HG03442 (cell line): ENCODE results near the gene DCAF7.

Experiments
- ATAC-seq: cut with Tn5 transposase; IDR thresholded peaks from one replicate; pipeline ENCODE4 v1.9.1; 2021; ENCODE audit warnings: mild to moderate bottlenecking, moderate library complexity; ENCODE audit not compliant: unreplicated experiment

DCAF7 gene

GRCh38 chr17:63524051-63524450, 26.2 kb upstream of the DCAF7 start:
- ATAC-seq = no peak

DNA sequence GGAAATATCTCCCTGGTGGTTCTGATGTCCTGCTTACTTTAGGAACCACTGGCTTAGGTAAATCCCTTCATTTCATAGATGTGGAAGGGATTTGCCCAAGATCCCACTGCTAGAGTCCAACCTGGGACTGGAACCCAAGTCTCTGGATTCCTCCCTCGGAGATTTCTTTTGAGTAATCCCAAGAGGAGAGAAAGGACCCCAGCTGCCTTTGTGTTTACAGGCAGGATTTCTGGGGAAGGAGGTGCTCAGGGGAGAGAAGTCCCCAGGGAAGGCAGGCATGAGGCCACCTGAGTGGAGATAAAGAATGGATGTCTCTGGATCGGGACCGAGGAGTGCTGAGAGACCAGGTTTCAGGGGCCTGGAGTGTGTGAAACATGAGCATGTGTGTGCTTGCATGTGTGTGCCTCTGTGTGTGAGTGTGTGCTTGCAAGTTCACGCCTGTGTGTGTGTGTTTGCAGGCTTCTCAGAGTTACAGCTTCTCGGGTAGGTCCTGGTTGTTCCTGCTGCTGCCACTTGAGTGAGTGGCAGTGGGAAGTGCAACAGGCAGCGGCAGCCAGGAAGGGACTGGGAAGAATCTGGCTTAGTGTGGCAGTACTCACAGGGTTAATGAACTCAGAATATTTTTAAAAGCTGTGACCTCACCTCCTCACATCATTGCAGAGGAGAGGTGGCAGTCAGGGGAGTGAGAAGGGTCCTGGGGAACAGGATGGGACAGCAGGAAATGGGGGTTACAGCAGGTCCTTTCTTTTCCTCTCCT, 24.9 kb upstream of the DCAF7 start:
- ATAC-seq = no peak

DNA sequence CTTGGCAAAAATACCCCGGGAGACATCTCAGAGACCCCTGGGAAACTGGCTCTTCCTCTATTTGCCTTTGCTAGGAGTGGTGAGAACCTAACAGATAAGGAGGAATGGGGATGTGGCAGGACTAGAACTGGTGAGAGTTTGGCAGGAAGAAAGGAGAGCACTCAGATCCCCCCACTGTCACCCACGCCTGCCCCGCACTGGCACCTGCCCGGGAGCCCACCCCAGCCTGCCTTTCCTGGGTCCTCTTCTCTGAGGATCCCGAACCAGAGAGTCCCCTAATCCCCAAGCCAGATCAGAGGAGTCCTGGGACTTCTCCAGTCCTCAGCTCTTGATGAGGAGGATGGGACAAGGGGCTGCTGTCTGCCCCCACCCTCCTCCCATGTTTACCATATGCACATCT, 23.4 kb upstream of the DCAF7 start:
- no peak for ATAC-seq

- no peak for ATAC-seq
These were observed 22.1 kb upstream of the DCAF7 start for GRCh38 chr17:63528183-63528582.

GRCh38 chr17:63529711-63530556, 20.3 kb upstream of the DCAF7 start:
- ATAC-seq = no peak

- ATAC-seq = no peak
These were observed 19.7 kb upstream of the DCAF7 start for GRCh38 chr17:63530557-63531021.

DNA sequence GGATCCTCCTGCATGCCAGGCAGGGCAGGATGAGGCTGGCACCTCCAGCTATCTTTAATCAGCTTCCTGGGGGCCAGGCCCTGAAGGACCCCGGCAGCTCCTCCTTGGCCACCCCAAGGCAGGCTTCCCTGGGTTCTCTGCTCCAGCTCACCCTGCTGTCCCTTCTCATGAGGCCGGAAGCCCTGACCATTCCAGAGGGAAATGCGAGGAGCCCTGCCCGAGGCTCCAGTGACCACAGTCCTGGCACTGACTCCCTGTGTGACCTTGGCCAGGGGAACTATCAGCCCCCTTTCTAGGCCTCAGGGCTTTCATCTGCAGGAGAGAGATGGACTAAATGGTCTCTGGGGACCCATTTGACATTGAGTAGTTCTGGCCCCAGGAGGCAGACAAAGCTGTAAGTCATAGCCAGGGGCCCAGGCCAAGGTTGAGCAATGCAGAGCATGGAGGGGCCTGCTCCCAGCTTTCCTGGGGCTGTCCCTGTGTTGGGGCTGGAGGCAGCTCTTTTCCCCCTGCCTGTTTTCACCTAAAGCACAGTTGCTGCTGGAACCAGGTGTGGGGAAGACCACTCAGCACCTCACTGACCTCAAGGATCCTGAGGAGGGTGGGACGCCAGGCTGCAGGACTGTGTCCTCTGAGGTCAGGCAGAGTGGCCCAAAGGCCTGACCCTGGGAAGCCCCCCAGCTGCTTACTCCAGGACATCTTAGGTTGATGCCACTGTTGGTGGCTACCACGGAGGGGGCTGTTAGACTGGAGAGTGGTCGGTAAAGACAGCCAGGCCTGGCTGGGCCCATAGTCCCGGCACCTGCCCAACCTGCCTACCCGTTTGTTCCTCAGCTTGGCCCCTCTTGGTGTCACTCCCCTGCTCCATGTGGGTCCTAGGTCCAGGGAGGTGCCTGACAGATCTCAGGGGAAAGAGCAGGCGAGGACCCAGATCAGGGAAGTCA, 19.0 kb upstream of the DCAF7 start:
- no peak for ATAC-seq

DNA sequence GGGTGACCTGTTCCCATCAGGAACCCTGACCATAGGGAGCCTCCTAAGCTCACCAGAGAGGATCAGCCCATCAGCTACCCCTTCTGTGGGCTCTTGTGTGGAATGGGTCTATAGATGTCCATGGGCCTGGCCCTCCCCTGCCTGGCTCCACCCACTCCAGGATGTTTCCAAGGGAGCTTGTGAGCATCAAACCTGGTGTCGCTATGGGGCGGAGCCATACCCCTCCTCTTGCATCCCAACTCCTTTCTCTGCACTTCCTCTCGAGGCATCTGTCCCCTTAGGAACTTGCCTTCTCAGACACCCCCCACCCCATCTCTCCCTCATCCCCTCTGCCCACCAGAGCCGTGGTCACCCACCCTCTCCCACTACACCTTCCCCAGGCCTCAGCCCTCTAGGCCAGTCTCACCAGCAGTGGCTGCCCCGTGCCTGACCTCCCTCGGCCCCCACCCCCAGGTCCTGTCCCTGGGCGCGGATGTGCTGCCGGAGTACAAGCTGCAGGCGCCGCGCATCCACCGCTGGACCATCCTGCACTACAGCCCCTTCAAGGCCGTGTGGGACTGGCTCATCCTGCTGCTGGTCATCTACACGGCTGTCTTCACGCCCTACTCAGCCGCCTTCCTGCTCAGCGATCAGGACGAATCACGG, 16.7 kb upstream of the DCAF7 start:
- ATAC-seq = no peak

GRCh38 chr17:63534078-63534570, 16.2 kb upstream of the DCAF7 start:
- no peak for ATAC-seq

- ATAC-seq = no peak
These were observed 15.3 kb upstream of the DCAF7 start for GRCh38 chr17:63534816-63535455.

DNA sequence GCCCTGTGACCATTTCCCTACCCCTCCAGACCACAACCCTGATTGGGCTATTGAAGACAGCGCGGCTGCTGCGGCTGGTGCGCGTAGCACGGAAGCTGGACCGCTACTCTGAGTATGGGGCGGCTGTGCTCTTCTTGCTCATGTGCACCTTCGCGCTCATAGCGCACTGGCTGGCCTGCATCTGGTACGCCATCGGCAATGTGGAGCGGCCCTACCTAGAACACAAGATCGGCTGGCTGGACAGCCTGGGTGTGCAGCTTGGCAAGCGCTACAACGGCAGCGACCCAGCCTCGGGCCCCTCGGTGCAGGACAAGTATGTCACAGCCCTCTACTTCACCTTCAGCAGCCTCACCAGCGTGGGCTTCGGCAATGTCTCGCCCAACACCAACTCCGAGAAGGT, 14.6 kb upstream of the DCAF7 start:
- no peak for ATAC-seq

- no peak for ATAC-seq
These were observed 13.3 kb upstream of the DCAF7 start for GRCh38 chr17:63537001-63537400.

- ATAC-seq = no peak
These were observed 12.1 kb upstream of the DCAF7 start for GRCh38 chr17:63537991-63538692.

GRCh38 chr17:63538693-63539595, 11.3 kb upstream of the DCAF7 start:
- ATAC-seq = no peak

DNA sequence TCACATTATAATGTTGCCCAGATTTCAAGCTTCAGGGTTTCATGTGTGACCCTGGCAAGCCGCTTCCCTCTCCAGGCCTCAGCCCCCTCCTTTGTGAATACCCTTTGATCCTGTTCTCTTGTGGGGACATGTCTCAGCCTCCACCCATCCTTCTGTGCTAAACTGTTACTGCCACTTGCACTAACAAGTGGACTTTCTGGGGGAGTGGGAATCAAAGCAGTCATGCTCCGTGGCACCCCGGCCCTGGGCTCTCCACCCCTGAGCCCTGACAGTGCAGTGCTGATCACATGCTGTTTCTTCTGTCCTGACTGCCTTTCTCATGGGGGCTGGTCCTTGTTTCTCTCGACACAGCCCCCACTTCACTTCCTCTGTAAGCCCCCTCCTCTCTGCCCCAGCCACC, 9.7 kb upstream of the DCAF7 start:
- no peak for ATAC-seq

DNA sequence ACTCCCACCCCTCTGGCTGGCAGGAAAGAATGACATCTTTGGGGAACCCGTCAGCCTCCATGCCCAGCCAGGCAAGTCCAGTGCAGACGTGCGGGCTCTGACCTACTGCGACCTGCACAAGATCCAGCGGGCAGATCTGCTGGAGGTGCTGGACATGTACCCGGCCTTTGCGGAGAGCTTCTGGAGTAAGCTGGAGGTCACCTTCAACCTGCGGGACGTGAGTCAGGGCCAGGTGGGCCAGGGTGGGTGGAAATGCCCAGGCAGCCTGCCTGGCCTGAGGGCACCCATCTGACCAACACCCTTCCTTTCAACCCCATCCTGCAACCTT, 8.1 kb upstream of the DCAF7 start:
- ATAC-seq = no peak

GRCh38 chr17:63542942-63543821, 7.1 kb upstream of the DCAF7 start:
- ATAC-seq = no peak
